K562 (cell line): ENCODE data around the gene STT3B. TPM values are rescaled to one million over a fixed set of nuclear protein-coding genes. Genes with fewer than 3 reads are reported as not detected.

Experiments used
- DACH1 ChIP-seq: fragments of 450-650 bp; IDR thresholded peaks from 2 replicates; pipeline ENCODE4 v1.6.1; 2018; ENCODE audit not compliant: partially characterized antibody
- TCFL5 ChIP-seq: fragments of 250-450 bp; sonication (Bioruptor Pico); conservative IDR thresholded peaks from 2 replicates; pipeline ENCODE4 v1.6.1; 2021; ENCODE audit warnings: mild to moderate bottlenecking, moderate library complexity, matching md5 sums
- ZC3H8 ChIP-seq: fragments of 450-650 bp; IDR thresholded peaks from 2 replicates; pipeline ENCODE4 v1.6.1; 2017
- polyA plus RNA-seq, 8 experiments: library from polyadenylated mRNA; depleted of rRNA in 4 of 8; stranded (reverse) in 5 of 8; unstranded in 3 of 8; fragments of >200 nt; fragmentation: Nextera tagmentation in 2 of 8; fragmentation: Illumina TruSeq in 1 of 8; extraction: Ambion mirVana in 2 of 8; extraction: Trizol in 1 of 8; gene quantifications; 2 replicates each; pipeline versions ENCODE4 v1.2.1 to v1.2.3, GENCODE V29; 2011 to 2014; ENCODE audit warnings: inconsistent platforms in 1 of 8, missing spikeins in 1 of 8
- total RNA-seq, 7 experiments: library from RNA; depleted of rRNA in 6 of 7; stranded (reverse); fragments of >200 nt in 6 of 7; fragmentation: Illumina TruSeq in 2 of 7; extraction: Trizol in 2 of 7; gene quantifications; 2 replicates each; pipeline versions ENCODE4 v1.2.1 to v1.2.3, GENCODE V29; 2011 to 2021; ENCODE audit warnings: low replicate concordance in 1 of 7
- TF ChIP-seq, protein P1 (sequence below): fragments of 250-450 bp; sonication (Bioruptor Pico); IDR thresholded peaks from 2 replicates; pipeline ENCODE4 v1.4.0; 2020
- TF ChIP-seq, protein P2 (sequence below): fragments of 450-650 bp; IDR thresholded peaks from 2 replicates; pipeline ENCODE4 v1.6.1; 2016

Gene STT3B
- total and polyA plus RNA-seq, 9 of the 15 experiments (the other 6 are each of a cell fraction or from before 2014, with no cell fraction given), result 22.4 to 147 (median 100) TPM

DNA sequence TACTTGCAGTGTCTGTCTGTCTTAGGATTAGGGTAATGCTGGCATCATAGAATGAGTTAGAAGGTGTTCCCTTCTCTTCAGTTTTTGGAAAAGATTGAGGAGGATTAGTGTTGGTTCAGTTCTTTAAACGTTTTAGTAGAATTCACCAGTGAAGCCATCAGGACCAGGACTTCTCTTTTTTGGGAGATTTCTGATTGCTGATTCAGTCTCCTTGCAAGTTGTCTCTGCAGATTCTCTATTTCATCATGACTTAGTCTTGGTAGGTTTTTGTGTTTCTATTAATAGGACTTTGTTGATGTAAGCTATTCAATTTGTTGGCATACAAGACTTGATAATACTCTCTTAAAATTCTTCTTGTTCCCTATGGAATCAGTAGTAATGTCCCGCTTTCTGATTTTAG, 48.9 kb downstream of the STT3B start (continued):
- TF ChIP-seq, protein P1, sequence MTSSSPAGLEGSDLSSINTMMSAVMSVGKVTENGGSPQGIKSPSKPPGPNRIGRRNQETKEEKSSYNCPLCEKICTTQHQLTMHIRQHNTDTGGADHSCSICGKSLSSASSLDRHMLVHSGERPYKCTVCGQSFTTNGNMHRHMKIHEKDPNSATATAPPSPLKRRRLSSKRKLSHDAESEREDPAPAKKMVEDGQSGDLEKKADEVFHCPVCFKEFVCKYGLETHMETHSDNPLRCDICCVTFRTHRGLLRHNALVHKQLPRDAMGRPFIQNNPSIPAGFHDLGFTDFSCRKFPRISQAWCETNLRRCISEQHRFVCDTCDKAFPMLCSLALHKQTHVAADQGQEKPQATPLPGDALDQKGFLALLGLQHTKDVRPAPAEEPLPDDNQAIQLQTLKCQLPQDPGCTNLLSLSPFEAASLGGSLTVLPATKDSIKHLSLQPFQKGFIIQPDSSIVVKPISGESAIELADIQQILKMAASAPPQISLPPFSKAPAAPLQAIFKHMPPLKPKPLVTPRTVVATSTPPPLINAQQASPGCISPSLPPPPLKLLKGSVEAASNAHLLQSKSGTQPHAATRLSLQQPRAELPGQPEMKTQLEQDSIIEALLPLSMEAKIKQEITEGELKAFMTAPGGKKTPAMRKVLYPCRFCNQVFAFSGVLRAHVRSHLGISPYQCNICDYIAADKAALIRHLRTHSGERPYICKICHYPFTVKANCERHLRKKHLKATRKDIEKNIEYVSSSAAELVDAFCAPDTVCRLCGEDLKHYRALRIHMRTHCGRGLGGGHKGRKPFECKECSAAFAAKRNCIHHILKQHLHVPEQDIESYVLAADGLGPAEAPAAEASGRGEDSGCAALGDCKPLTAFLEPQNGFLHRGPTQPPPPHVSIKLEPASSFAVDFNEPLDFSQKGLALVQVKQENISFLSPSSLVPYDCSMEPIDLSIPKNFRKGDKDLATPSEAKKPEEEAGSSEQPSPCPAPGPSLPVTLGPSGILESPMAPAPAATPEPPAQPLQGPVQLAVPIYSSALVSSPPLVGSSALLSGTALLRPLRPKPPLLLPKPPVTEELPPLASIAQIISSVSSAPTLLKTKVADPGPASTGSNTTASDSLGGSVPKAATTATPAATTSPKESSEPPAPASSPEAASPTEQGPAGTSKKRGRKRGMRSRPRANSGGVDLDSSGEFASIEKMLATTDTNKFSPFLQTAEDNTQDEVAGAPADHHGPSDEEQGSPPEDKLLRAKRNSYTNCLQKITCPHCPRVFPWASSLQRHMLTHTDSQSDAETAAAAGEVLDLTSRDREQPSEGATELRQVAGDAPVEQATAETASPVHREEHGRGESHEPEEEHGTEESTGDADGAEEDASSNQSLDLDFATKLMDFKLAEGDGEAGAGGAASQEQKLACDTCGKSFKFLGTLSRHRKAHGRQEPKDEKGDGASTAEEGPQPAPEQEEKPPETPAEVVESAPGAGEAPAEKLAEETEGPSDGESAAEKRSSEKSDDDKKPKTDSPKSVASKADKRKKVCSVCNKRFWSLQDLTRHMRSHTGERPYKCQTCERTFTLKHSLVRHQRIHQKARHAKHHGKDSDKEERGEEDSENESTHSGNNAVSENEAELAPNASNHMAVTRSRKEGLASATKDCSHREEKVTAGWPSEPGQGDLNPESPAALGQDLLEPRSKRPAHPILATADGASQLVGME (CRISPR knock-in tag), result no peak
- TF ChIP-seq ZC3H8 (no peak), DACH1 (no peak), TCFL5 (CRISPR knock-in tag) (no peak)
- TF ChIP-seq, protein P2, sequence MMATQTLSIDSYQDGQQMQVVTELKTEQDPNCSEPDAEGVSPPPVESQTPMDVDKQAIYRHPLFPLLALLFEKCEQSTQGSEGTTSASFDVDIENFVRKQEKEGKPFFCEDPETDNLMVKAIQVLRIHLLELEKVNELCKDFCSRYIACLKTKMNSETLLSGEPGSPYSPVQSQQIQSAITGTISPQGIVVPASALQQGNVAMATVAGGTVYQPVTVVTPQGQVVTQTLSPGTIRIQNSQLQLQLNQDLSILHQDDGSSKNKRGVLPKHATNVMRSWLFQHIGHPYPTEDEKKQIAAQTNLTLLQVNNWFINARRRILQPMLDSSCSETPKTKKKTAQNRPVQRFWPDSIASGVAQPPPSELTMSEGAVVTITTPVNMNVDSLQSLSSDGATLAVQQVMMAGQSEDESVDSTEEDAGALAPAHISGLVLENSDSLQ, result no peak
- TF ChIP-seq, all 486 proteins: peak for 0
